Osteoblast (primary cell): ENCODE measurements around the gene ATP5F1D. TPM values are rescaled to one million over a fixed set of nuclear protein-coding genes. Genes with fewer than 3 reads are reported as not detected.

Source experiments
- DNase-seq: peaks from one replicate; pipeline ENCODE4 v3.0.0; 2011; ENCODE audit warnings: low spot score, mixed read lengths; ENCODE audit not compliant: insufficient read length; ENCODE audit errors: missing footprints
- H2AFZ ChIP-seq: 2 replicates; pipeline ENCODE4 v1.6.0; 2011; ENCODE audit warnings: mild to moderate bottlenecking, low read length
- H3K27ac ChIP-seq: 2 replicates; pipeline ENCODE4 v1.5.1; 2011; ENCODE audit warnings: mild to moderate bottlenecking, low read depth, low read length, moderate library complexity
- H3K27me3 ChIP-seq: 2 replicates; pipeline ENCODE4 v1.6.0; 2012; ENCODE audit warnings: mild to moderate bottlenecking, control low read depth, inconsistent platforms, low read length, moderate library complexity; ENCODE audit not compliant: insufficient read depth
- H3K36me3 ChIP-seq: 2 replicates; pipeline ENCODE4 v1.5.1; 2011; ENCODE audit warnings: mild to moderate bottlenecking, low read length, control low read depth, moderate library complexity; ENCODE audit not compliant: insufficient read depth
- H3K4me1 ChIP-seq: 2 replicates; pipeline ENCODE4 v1.5.1; 2011; ENCODE audit warnings: mild to moderate bottlenecking, low read length, control low read depth, moderate library complexity; ENCODE audit not compliant: insufficient read depth
- H3K4me2 ChIP-seq: 2 replicates; pipeline ENCODE4 v1.6.0; 2011; ENCODE audit warnings: mild to moderate bottlenecking, low read length; ENCODE audit not compliant: insufficient read depth
- H3K4me3 ChIP-seq: fragments of 200-600 bp; sonication (generic); 3 replicates; pipeline ENCODE4 v1.5.1; 2012; ENCODE audit warnings: mild to moderate bottlenecking, low read length, inconsistent platforms; ENCODE audit not compliant: insufficient read depth
- H3K79me2 ChIP-seq: 2 replicates; pipeline ENCODE4 v1.6.0; 2012; ENCODE audit warnings: mild to moderate bottlenecking, low read length, control low read depth, inconsistent platforms; ENCODE audit not compliant: insufficient read depth
- H3K9me3 ChIP-seq: 2 replicates; pipeline ENCODE4 v1.5.1; 2011; ENCODE audit warnings: low read depth, low read length, control low read depth
- H4K20me1 ChIP-seq: 2 replicates; pipeline ENCODE4 v1.6.0; 2012; ENCODE audit warnings: mild to moderate bottlenecking, low read length, control low read depth; ENCODE audit not compliant: insufficient read depth
- CTCF ChIP-seq: IDR thresholded peaks from 2 replicates; pipeline ENCODE4 v1.5.1; 2011; ENCODE audit warnings: mild to moderate bottlenecking, low read depth, low read length, moderate library complexity; ENCODE audit errors: extremely low read depth
- total RNA-seq: library from RNA; depleted of rRNA; stranded (reverse); fragments of >200 nt; gene quantifications from 2 replicates; pipeline ENCODE4 v1.2.3, GENCODE V29; 2012

Gene ATP5F1D
- total RNA-seq, 1 donor, result 13.8 TPM

- no peak overlapping the region for H3K4me3 ChIP-seq
- H3K27me3 ChIP-seq, result peaks cover 20% of the 10 kb centered on the region
- H3K36me3 ChIP-seq, result peaks cover 23% of the 10 kb centered on the region
- H3K4me1 ChIP-seq, result peaks cover 10% of the 10 kb centered on the region
- H3K27ac ChIP-seq, result no peak overlapping the region
- H2AFZ ChIP-seq, result no peak overlapping the region
- no peaks in the 10 kb centered on the region for H3K9me3 ChIP-seq
- peaks cover 14% of the 10 kb centered on the region for H4K20me1 ChIP-seq
- no peak overlapping the region for H3K4me2 ChIP-seq
- TF ChIP-seq CTCF, result no peak
- DNase-seq, result no peak
- H3K79me2 ChIP-seq, result peaks cover 13% of the 10 kb centered on the region
Measured at GRCh38 chr19:1280636-1281568, 39.4 kb downstream of the ATP5F1D start.

GRCh38 chr19:1281569-1282287, 40.2 kb downstream of the ATP5F1D start:
- no peak for DNase-seq
- H3K4me1 ChIP-seq, result peaks cover 1% of the 10 kb centered on the region
- peaks cover 14% of the 10 kb centered on the region for H4K20me1 ChIP-seq
- no peak overlapping the region for H3K4me3 ChIP-seq
- peaks cover 24% of the 10 kb centered on the region for H3K27me3 ChIP-seq
- no peaks in the 10 kb centered on the region for H3K9me3 ChIP-seq
- no peak for TF ChIP-seq CTCF
- no peak overlapping the region for H3K4me2 ChIP-seq
- H3K79me2 ChIP-seq, result peaks cover 4% of the 10 kb centered on the region
- no peak overlapping the region for H2AFZ ChIP-seq
- H3K36me3 ChIP-seq, result peaks cover 21% of the 10 kb centered on the region
- H3K27ac ChIP-seq, result no peak overlapping the region

GRCh38 chr19:1282588-1283206, 41.1 kb downstream of the ATP5F1D start:
- no peaks in the 10 kb centered on the region for H3K4me1 ChIP-seq
- H3K27ac ChIP-seq, result no peak overlapping the region
- no peak for DNase-seq
- H3K79me2 ChIP-seq, result no peaks in the 10 kb centered on the region
- peaks cover 34% of the 10 kb centered on the region for H3K27me3 ChIP-seq
- no peak overlapping the region for H3K4me2 ChIP-seq
- no peak overlapping the region for H3K4me3 ChIP-seq
- peaks cover 13% of the 10 kb centered on the region for H3K36me3 ChIP-seq
- no peak for TF ChIP-seq CTCF
- no peaks in the 10 kb centered on the region for H3K9me3 ChIP-seq
- no peak overlapping the region for H2AFZ ChIP-seq
- H4K20me1 ChIP-seq, result peaks cover 14% of the 10 kb centered on the region
